HG03342 (cell line): ENCODE data around the gene DCLK3.

Source experiments
- ATAC-seq: cut with Tn5 transposase; IDR thresholded peaks from one replicate; pipeline ENCODE4 v1.9.1; 2021; ENCODE audit warnings: mild to moderate bottlenecking, moderate library complexity; ENCODE audit not compliant: unreplicated experiment

Gene DCLK3, protein sequence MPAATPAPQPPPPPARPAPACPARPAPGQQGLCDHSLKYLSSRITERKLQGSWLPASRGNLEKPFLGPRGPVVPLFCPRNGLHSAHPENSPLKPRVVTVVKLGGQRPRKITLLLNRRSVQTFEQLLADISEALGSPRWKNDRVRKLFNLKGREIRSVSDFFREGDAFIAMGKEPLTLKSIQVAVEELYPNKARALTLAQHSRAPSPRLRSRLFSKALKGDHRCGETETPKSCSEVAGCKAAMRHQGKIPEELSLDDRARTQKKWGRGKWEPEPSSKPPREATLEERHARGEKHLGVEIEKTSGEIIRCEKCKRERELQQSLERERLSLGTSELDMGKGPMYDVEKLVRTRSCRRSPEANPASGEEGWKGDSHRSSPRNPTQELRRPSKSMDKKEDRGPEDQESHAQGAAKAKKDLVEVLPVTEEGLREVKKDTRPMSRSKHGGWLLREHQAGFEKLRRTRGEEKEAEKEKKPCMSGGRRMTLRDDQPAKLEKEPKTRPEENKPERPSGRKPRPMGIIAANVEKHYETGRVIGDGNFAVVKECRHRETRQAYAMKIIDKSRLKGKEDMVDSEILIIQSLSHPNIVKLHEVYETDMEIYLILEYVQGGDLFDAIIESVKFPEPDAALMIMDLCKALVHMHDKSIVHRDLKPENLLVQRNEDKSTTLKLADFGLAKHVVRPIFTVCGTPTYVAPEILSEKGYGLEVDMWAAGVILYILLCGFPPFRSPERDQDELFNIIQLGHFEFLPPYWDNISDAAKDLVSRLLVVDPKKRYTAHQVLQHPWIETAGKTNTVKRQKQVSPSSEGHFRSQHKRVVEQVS

DNA sequence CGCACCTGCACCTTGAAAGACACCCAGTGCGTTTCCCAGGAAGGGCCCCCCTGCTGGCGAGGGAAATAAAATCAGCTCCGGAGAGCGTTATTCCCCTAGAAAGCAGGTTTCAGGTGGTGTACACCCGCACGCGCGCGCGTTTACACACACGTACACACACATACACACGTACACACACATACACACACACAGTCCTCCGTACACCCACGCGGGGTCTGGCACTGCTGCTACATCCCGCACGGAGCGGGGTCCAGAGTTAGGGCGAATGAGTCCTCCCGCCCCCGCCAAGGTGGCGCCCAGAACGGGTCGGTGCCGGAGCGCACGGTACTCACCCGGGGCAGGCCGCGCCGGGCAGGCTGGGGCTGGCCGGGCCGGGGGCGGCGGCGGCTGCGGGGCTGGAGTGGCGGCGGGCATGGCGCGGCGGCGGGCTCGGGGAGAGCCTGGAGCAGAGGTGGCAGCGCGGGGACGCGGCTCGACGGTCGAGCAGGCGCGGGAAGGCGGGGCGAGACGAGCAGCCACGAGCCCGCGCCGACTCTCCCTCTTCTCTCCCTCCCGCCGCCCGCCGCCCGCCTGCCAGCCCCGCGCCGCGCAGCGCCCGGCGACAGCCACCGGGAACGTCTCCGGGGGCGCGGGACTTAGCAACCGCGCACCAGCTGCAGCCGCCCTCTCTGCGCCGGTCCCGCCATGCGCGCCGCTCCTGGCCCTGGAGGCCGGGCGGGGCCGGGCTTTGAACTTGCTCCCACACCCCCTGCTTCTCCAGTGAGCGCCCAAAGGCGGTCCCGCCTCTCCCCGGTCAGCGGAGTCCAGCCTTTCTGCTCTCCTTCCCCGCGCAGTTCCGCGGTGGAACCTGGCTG lies at the start of gene DCLK3:
DCLK3 (minus strand) TSS at position 704 of the 854 bp plus-strand sequence; CDS start at position 414, 290 bp downstream.
- ATAC-seq, result no peak

DNA sequence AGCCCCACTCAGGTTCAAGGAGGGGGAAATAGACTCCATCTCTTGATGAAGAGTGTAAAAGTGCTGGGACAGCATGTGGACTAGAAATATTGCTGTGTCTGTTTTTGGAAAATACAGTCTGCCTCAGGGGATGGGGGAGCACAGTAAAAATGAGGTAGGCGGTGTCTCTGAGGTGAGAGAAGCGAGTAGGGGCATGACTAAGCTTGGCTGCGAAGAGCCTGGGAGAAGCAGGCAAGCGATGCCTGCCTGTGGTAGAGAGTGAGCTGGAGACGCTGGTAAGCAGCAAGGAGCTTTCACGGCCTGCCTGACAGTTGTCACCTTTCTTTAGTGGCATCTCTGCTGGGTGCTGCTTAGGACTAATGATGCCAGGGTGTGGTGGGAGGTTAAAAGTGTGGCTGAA lies 49.0 kb upstream of the DCLK3 start:
- ATAC-seq, result no peak

DNA sequence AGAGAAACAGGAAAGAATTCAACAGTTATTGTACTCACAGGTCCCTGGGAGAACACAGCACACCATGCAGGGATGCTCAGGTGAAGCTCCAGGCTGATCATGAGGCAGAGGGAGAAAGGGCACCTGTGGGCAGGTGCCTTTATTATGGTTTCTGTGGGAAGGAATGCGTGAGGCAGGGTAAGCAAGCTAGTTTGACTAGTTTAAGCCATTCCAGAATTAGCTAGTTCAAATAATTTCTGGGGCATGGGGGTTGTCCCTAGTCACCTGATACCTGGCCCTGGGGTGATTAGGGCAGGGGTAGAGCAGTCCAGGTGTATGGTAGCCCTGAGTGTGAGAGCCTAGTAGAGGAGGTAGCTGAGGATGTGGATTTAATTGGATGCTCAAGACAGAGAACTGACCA lies 47.9 kb upstream of the DCLK3 start:
- no peak for ATAC-seq

DNA sequence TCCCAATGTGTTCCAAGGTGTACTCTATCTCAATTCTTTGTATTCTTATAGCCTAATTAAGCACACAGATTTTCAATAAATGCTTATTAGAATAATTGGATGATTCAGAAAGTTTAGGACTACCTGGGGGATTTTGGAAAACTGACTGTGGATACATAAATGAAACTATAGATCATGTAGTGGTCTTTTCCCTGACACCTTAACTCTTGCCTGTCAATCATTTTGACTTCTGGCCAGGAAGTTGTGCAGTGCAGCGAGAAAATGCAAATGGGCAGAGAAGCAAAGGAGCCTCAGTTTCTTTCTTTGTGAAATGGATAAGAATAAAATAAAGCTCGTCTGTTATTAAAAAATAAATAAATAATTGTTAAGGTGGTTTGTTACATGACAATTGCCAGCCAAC lies 47.4 kb upstream of the DCLK3 start:
- no peak for ATAC-seq

DNA sequence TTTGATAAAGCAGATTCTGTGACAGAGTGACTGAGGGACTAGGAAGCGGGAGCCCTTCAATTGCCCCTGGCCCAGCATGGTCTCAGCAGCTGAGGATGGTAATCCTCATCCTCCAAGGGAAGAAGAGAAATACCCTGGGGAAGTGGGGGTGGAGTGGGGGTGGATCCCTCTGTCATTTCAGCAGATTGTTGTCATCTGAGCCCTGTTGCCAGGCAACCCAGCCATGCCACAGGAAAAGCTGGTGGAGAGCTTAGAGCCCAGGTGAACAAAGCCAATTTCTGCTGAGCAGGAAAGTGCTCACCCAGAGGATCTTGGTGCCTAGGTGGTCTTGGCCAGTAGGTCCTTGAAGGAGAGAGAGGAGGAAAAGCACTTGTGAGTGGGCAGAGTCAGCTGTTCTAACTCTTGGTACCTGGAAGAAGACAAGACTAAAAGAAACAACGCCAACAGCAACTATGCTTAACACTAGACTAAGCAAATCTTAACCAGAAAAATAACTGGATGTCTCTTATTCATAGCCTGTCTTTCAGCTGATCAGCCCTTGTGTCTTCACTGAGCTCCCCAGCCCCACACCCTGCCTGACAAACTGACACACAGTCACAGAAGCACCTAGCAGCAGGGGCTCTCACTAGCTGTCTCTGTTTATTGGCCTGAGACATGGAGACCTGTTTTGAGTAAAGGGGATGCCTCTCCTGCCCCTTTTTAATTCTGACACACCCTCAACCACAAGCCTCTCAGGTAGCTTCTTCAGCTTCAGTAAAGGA lies 40.1 kb upstream of the DCLK3 start:
- no peak for ATAC-seq

DNA sequence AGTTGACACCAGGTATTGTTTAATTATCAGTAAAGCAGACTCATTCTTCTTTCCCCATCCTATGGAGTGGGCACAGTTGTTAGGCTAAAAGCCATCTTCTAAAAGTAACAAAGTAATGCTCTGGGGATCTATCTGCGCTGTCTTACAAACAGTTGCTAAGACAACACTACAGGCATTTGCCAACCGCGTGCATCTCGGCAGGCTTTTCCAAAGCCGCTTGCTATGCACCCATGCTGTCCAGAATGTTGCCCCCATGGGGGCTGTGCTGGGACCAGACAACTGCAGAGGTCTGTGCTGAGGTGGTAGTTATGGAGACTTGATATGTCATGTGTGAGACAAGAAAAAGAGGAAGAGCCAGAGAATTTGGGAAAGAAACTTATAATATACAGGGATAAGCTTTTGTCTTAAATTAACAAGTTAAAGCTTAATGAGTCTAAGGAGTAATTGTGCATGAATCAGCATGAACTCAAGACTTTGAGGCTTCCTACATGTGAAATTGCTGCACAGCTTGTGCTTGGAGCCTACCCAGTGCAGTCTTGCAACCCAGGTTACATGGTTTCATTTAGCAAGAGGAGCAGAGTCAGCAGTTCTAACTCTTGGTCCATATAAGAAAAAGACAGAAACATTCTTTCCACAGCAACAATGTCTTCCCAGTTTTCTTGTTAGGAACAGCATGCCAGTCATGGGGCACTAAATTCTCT lies 38.9 kb upstream of the DCLK3 start:
- ATAC-seq, result no peak

DNA sequence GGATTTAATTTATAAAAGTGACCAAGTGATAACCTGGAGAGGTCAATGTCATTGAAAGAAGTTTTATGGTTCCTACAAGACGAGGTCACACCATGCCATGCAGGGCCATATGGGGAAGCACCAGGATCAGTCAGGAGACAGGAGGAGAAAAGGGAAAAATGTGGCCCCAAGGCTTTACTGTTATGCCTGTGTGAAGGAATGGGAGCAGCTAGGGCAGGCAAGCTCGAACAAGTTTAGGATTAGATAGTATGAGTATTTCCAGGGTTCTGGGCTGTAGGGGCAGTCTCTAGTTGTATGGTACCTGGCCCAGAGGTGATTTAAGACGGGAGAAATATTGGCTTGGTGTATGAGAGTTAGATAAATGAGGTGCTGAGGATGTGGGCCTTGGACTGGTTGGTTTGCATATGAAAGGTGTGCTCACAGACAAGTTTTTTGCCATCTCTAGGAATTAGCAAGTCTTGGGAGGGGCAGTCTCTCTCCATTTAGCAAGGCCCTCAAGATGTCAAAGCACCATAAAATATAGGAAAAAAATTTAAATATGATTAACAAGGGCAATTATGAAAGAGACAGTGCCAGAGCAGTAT lies 36.3 kb upstream of the DCLK3 start:
- ATAC-seq, result no peak

DNA sequence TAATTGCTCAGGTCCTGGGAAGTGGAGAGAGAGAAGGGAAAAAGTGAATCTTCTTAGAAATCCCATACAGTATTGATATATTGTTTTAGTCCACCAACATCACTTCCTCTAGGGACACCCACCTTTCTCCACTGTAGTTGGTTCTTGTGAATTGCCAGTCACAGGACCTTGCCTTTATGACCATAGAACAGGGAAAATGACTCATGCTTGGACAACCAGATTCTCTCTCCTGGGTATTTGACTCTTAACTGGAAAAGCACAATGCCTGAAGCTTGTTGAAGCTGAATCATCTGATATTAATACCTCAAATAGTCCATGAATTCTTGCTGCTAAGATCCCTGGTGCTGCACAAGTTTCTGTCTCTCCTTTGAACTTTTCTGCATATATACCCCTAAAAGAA lies 32.5 kb upstream of the DCLK3 start:
- no peak for ATAC-seq

DNA sequence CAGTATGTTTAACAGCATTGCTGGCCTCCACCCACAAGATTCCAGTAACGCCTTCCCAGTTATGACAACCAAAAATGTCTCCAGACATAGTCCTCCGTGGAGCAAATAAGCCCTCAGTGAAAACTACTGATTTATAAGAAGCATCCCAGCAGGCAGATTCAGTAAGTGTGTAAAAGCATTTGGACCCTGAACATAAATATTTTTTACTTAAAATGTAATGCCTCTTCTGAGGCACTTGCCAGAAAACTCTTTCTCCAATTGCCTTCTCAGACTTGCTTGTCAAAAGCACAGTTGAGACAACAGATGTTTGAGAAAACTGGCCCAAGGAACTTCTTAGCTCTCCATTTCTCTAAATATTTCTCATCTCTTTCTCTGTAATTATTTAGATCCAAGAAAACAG lies 31.8 kb upstream of the DCLK3 start:
- no peak for ATAC-seq

DNA sequence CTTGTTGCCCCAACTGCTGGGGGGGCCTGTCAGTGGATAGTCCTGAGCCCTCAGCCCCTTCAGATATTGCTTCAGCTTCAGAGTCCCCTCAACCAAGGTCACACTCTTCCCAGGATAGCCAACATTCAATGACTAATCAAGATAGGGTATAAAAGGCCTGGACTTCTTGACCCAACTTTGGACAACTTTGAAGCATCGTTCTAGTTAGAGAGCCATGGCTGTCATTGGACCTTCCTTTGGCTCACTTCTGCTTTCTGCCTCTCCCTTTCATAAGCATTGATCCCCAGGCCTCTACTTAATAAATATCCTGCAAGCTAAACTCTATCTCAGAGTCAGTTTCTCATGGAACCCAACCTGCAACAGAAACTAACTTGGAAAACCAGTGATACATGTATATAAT lies 31.3 kb upstream of the DCLK3 start:
- ATAC-seq, result no peak

DNA sequence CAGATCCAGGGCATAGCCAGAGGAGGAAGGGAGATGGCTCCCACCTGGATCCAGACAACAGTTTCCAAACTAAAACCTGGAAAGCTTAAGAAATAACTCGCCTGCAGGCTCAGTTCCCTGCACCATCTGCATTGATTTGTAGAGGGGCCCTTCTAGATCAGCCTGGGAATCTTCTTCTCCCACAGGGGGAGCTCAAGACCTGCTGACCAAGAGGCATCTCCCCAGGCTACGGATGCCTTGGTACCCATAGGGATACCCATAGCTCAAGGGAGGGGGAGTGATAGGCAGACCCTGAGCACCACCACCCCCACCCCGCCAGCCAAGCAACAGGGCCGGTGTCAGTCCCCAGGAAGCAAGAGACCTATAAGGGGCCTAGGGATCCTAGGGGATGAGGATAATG lies 28.0 kb upstream of the DCLK3 start:
- peak; percentile 44 for ATAC-seq

DNA sequence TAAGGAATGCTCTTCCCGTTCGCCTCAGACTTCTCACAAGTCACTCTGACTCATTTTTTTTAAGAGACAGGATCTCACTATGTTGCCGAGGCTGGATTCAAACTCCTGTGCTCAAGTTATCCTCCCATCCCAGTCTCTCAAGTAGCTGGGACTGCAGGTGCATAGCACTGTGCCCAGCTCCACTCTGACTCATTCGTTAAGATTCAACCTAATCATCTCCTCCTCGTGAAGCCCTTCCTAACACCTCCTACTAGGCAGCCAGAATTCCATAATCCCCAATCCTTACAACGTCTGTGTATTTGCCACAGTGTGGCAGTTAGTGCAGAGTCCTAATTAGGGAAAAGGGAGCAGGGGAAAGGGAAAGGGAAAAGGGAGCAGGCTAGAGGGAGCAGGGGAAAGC lies 26.4 kb upstream of the DCLK3 start:
- no peak for ATAC-seq

DNA sequence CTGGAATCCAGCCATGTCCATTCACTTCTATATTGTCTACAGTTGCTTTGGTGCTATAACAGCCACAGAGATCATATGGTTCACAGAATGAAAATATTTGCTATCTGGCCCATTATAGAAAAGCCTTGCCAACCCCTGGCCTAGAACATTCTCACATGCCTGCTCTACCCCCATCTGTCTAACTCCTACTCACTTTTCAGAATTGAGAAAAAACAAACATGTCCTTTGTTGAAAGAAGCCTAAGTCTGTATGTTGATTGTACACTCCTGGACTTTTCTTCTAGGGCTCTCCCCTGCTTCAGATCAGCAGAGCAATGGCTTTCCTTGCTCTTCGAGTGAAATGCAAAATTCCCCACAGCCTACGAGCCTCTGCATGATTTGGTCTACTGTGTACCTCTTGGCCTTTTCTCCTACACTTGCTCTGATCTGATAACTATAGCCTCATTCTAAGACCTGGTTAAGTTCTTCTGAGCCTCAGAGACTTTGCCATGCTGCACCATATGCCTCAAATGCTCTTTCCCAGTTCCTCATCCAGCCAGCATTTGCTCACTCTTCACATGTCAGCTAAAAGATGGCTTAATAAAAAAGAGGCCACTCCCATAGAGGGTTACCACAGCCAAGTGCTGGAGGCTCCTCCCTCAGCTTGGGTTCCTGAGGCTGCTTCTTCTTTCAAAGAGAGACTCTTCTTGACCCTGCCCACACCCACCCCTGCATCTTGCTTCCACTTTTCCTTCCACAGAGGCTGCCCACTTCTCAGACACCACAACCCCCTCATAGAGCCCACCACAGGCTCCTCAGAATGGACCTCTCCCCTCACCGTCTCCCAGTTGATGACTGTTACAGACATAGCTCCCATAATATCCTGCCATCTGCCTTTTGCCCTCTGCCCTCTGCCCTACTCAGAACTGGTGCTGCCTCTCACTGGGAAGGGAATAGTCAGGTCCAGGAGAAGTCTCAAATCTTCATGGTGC lies 22.9 kb upstream of the DCLK3 start:
- no peak for ATAC-seq

DNA sequence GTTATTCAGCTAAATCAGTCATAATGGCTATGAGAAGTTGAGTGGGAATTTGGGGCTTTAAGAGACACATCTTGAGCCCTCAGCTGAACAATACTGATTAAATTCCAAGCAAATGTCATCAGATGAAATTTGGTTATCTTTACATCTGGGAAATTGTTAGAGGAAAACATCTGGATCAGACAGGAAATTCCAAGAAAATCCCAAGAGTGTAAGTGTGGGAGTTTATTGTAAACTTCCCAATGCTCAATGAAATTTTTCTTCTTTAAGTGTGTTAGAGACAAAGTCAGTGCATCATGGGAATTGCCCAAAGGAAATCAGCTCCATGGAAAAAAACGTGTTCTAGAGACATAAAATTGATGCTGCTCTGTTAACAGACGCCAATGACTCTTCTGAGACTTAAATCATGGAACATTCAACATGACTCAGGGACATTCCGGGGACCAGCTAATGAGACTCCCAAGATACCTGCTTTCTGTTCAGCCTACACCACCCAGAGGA lies 19.8 kb upstream of the DCLK3 start:
- ATAC-seq, result no peak

DNA sequence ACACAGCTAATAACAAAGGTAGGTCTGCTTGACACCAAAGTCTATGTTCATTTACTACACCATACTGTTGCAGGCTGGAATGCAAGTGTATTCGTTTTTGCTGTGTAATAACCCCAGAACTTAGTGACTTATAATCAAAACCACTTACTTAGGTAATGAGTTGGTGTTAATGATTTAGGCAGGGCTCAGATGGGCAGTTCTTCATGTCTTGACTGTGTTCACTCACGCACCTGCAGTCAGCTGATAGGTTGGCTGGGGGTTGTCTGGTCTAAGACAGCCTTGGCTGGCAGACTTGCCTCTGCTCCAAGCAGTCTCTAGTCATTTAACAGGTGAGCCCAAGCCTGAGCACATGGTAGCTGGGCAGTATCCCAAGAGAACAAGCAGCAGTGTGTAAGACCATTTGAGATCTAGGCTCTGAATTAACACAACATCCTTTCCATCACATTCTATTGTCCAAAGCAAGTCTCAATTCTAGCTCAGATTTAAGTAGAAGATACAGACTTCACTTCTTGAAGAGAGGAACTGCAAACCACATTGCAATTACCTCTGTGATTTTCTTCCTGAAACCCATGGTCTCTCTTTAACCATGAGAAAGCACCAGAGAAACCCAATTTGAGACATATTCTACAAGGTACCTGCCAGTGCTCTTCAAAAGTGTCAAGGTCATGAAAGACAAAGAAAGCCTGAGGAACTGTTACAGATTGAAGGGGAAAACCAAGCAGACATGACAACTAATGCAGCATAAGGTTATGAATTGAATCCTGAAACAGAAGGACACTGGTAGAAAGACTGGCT lies 13.3 kb upstream of the DCLK3 start:
- ATAC-seq, result peak; percentile 63

DNA sequence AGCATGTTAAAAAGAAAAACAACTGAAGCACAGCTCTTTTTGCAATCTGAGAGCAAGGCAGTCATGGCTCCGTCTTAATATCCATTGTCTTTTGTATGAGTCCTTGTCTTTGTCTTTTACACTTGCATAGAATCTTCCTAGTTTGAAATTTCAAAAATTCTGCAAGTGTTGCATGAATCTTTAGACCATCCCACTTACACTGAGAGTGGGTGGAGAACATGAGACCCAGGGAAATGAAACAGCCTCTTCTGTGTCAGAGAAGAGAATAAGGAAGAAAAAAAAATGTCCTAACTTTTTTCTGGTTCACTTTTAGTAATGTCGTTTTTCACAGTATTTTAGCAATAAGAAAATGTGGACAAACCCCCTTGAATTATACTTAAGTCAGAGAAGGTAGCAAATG lies 12.1 kb upstream of the DCLK3 start:
- ATAC-seq, result no peak

DNA sequence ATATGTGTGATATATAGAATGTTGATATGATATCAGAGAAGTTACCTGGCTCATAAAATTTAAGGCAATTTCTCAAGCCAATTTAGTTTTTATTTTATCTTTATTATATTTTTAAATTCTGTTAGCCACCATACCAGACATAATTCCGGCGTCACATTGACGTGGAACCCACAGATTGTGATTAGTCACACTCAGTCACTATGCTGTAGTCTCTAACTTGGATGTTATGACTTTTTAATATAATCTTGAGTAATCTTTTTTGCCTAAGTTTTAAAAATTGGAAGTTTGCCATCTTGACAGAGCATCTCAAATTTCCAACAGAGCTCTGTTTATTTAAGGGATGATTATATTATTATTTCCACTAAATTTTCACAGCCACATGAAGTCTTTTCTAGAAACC lies 9.7 kb upstream of the DCLK3 start:
- ATAC-seq, result no peak
